22Rv1 (cell line): ENCODE data around the gene SYNPO2.

Source experiments
- H3K27ac ChIP-seq: fragments of 450-650 bp; 2 replicates; pipeline ENCODE4 v1.5.1; 2017
- CTCF ChIP-seq: fragments of 450-650 bp; IDR thresholded peaks from 2 replicates; pipeline ENCODE4 v1.5.1; 2017; ENCODE audit warnings: mild to moderate bottlenecking
- ZFX ChIP-seq: fragments of 450-650 bp; IDR thresholded peaks from 2 replicates; pipeline ENCODE4 v1.6.1; 2017; ENCODE audit warnings: antibody characterized with exemption, borderline replicate concordance

Gene SYNPO2

GRCh38 chr4:118848901-118849300, 39.8 kb upstream of the SYNPO2 start:
- no peak for TF ChIP-seq CTCF
- no peak for TF ChIP-seq ZFX
- H3K27ac ChIP-seq = no peak overlapping the region

GRCh38 chr4:118849867-118850487, 38.7 kb upstream of the SYNPO2 start:
- no peak for TF ChIP-seq ZFX
- no peak for TF ChIP-seq CTCF
- H3K27ac ChIP-seq = no peak overlapping the region

GRCh38 chr4:118850488-118851173, 38.0 kb upstream of the SYNPO2 start:
- H3K27ac ChIP-seq = no peak overlapping the region
- TF ChIP-seq ZFX = no peak
- no peak for TF ChIP-seq CTCF

- no peak overlapping the region for H3K27ac ChIP-seq
- TF ChIP-seq CTCF (no peak), ZFX (no peak)
These were observed 30.9 kb upstream of the SYNPO2 start for GRCh38 chr4:118857760-118858159.

GRCh38 chr4:118858779-118859178, 29.9 kb upstream of the SYNPO2 start:
- H3K27ac ChIP-seq = no peak overlapping the region

GRCh38 chr4:118865091-118865708, 23.5 kb upstream of the SYNPO2 start:
- TF ChIP-seq CTCF = peak; percentile 91
- TF ChIP-seq ZFX = no peak
- H3K27ac ChIP-seq = no peak overlapping the region

More at GRCh38 chr4:118858779-118859178, 29.9 kb upstream of the SYNPO2 start:
- TF ChIP-seq CTCF = no peak
- TF ChIP-seq ZFX = no peak

GRCh38 chr4:118866442-118866841, 22.2 kb upstream of the SYNPO2 start:
- TF ChIP-seq CTCF (no peak), ZFX (no peak)
- no peak overlapping the region for H3K27ac ChIP-seq
